Subcutaneous abdominal adipose tissue (tissue), 5 donors: ENCODE data around the gene ADAMTS1.

Experiments used
- H3K27ac ChIP-seq: one replicate; pipeline ENCODE4 v1.7.0; 2013; ENCODE audit warnings: low read depth, mild to moderate bottlenecking, inconsistent platforms, low read length, moderate library complexity
- H3K27me3 ChIP-seq, 5 donors: one replicate each; pipeline ENCODE4 v1.7.0; 2013; ENCODE audit warnings: low read length in 5 of 5, inconsistent platforms in 1 of 5; ENCODE audit not compliant: control insufficient read depth in 5 of 5, insufficient read depth in 4 of 5
- H3K36me3 ChIP-seq, 5 donors: one replicate each; pipeline ENCODE4 v1.7.0; 2013; ENCODE audit warnings: low read length in 5 of 5; ENCODE audit not compliant: control insufficient read depth in 5 of 5, insufficient read depth in 5 of 5
- H3K4me1 ChIP-seq, 5 donors: one replicate each; pipeline ENCODE4 v1.7.0; 2013; ENCODE audit warnings: low read length in 5 of 5, mild to moderate bottlenecking in 3 of 5, moderate library complexity in 1 of 5; ENCODE audit not compliant: control insufficient read depth in 5 of 5, insufficient read depth in 5 of 5
- H3K4me3 ChIP-seq, 5 donors: one replicate each; pipeline ENCODE4 v1.7.0; 2013; ENCODE audit warnings: low read length in 5 of 5, low read depth in 1 of 5
- H3K9ac ChIP-seq, 5 donors: one replicate each; pipeline ENCODE4 v1.7.0; 2013; ENCODE audit warnings: low read length in 5 of 5, mild to moderate bottlenecking in 4 of 5, moderate library complexity in 3 of 5
- H3K9me3 ChIP-seq, 5 donors: one replicate each; pipeline ENCODE4 v1.7.0; 2013; ENCODE audit warnings: low read length in 5 of 5; ENCODE audit not compliant: control insufficient read depth in 5 of 5
- donor health status: healthy.
- donor health status: healthy.
- donor health status: healthy.
- donor health status: healthy.
- donor health status: healthy.

Gene ADAMTS1

GRCh38 chr21:26836528-26836927 lies 8.7 kb downstream of the ADAMTS1 start:
- no peaks in the 10 kb centered on the region for H3K27me3 ChIP-seq
- no peaks in the 10 kb centered on the region for H3K9me3 ChIP-seq
- no peak overlapping the region for H3K4me3 ChIP-seq
- H3K9ac ChIP-seq: no peak overlapping the region
- peaks cover 27 to 51% (median 49%) of the 10 kb centered on the region in 5 donors for H3K36me3 ChIP-seq
- H3K4me1 ChIP-seq: peaks cover 2 to 26% (median 13%) of the 10 kb centered on the region in 5 donors
- no peak overlapping the region for H3K27ac ChIP-seq

- Histone ChIP-seq H3K27ac (peak overlapping the region; percentile 15), H3K36me3 (peaks cover 27 to 45% (median 44%) of the 10 kb centered on the region in 5 donors), H3K4me1 (peaks cover under 1 to 23% (median 7%) of the 10 kb centered on the region in 5 donors), H3K9me3 (no peaks in the 10 kb centered on the region), H3K4me3 (no peak overlapping the region), H3K9ac (no peak overlapping the region), H3K27me3 (no peaks in the 10 kb centered on the region)
Measured at GRCh38 chr21:26835714-26836265, 9.4 kb downstream of the ADAMTS1 start.

DNA sequence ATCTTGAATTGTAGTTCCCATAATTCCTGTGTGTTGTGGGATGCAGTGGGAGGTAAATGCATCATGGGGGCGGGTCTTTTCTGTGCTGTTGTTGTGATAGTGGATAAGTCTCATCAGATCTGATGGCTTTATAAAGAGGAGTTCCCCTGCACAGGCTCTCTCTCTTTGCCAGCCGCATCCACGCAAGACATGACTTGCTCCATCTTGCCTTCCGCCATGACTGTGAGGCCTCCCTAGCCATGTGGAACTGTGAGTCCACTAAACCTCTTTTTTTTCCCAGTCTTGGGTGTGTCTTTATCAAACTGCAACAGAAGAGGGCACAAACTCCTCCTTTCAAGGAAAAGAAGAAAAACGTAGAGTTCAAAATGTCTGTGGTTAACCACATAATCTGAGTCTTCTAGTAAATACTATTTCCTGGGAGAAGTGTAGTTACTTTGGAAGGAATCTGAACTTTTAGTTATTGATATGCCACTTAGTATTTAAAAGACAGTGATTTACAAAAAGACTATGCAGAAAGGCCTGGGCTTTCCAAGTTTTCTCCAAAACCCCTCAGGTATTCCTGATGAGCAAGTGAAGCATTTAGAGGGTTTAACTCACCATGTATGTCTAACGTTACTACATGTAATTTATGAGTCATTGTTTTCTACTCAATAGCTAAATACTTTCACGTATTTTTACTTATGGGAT lies 10.0 kb downstream of the ADAMTS1 start:
- H3K27ac ChIP-seq: peak overlapping the region; percentile 15
- H3K36me3 ChIP-seq: peaks cover 27 to 39% (median 38%) of the 10 kb centered on the region in 5 donors
- no peaks in the 10 kb centered on the region for H3K27me3 ChIP-seq
- peaks cover 0 to 17% (median under 1%) of the 10 kb centered on the region in 5 donors for H3K4me1 ChIP-seq
- H3K9ac ChIP-seq: no peak overlapping the region
- no peak overlapping the region for H3K4me3 ChIP-seq
- no peaks in the 10 kb centered on the region for H3K9me3 ChIP-seq

DNA sequence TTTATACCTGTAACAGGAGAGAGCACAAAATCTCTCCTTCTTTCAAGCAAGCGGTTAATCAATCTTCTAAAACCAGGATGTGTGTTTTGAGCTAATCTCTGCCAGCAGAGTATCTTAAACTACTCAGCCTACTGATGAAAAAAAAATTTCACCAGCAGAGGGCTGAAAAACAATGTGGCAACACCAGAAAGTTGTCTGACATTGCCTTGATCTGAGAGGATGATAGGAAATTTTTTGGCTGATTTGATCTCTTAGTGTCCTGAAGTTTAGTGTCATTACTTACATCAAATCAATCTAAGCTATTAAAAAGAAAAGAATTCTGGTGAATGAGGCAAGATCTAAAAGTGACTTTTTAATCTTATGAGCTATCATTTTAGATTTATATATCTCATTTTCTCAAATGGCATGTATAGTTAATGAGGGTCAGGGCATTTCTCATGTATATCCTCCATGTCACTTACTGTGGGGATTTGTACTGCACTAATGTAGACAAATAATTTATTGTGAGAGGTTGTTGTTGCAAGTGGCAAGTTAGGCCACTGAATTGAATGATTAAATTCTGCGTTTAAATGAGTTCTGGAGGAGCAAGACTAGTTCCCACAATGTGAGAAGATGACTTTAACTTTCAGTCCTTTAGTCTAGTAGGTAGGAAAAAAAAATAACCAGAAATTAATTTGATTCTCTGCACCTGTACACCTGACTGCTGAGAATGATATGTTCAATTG lies 10.9 kb downstream of the ADAMTS1 start:
- peaks cover 0 to 8% (median 0%) of the 10 kb centered on the region in 5 donors for H3K4me1 ChIP-seq
- no peak overlapping the region for H3K27ac ChIP-seq
- H3K27me3 ChIP-seq: no peaks in the 10 kb centered on the region
- no peak overlapping the region for H3K9ac ChIP-seq
- no peak overlapping the region for H3K4me3 ChIP-seq
- H3K36me3 ChIP-seq: peaks cover 26 to 31% (median 30%) of the 10 kb centered on the region in 5 donors
- no peaks in the 10 kb centered on the region for H3K9me3 ChIP-seq

DNA sequence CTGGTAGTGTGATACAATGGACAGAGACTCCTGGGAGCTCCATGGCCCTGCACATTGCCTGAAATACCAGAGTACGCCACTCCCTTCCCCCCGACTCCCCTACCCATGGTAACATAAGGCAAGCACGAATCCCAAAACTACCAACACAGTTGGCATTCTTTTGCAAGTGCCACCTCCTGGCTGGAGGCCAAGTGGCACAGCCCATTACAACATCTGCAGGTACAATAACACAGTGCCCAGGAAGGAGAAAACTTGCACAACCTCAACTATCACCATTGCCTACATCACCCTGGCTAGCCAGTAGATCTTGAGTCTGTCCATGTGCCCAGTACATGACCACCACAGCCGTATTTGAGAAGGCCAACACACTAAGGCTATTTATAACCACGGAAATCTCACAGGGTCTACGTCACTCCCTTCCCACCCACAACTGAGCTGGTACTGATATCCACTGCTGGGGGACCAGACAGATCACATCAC lies 11.7 kb downstream of the ADAMTS1 start:
- Histone ChIP-seq H3K9me3 (no peaks in the 10 kb centered on the region), H3K4me1 (peaks cover 0 to 6% (median 0%) of the 10 kb centered on the region in 5 donors), H3K4me3 (no peak overlapping the region), H3K9ac (no peak overlapping the region), H3K36me3 (peaks cover 18 to 22% (median 22%) of the 10 kb centered on the region in 5 donors), H3K27me3 (no peaks in the 10 kb centered on the region), H3K27ac (no peak overlapping the region)

DNA sequence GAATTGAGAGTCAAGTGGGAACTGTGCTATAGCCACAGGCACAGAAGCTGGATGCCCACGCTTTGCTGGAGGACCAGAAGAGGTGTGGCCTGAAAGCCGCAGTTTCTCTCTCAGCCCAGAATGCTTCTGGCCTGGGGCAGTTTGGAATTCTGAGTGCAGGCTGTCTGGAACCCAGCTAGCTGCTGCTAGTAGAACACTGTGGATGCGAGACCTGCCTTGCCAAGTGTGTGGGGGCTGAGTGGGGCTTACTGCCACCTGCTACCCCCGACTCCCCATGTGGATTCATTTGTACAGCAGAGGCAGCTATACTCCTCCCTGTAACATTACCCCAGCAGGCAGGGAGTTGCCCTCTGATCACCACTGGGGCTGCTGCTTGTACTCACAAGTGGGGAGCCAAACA lies 12.2 kb downstream of the ADAMTS1 start:
- no peaks in the 10 kb centered on the region for H3K27me3 ChIP-seq
- no peak overlapping the region for H3K27ac ChIP-seq
- peaks cover 0 to 6% (median 0%) of the 10 kb centered on the region in 5 donors for H3K4me1 ChIP-seq
- H3K9ac ChIP-seq: no peak overlapping the region
- no peak overlapping the region for H3K4me3 ChIP-seq
- H3K9me3 ChIP-seq: no peaks in the 10 kb centered on the region
- H3K36me3 ChIP-seq: peaks cover 13 to 17% (median 17%) of the 10 kb centered on the region in 5 donors

DNA sequence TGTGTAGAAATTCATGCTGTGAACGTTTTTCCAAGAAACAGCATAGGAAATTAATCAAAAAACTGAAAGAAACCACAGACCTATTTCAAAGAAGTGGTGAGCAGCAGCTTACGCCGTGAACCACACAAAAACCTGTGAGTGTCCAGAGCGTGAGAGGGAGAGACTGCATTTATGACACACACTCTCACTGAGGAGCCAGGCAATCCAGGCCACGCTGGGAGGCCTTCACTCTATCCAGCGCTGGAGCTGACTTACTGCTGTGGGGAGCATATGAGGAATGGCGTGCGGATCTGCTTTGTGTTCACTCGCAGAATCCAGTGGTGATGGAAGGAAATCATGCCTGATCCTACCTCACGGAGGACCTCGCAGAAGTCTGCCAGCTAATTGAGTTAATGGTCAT lies 12.7 kb downstream of the ADAMTS1 start:
- Histone ChIP-seq H3K27me3 (no peaks in the 10 kb centered on the region), H3K36me3 (peaks cover 10 to 13% (median 12%) of the 10 kb centered on the region in 5 donors), H3K4me3 (no peak overlapping the region), H3K4me1 (peaks cover 0 to 2% (median 0%) of the 10 kb centered on the region in 5 donors), H3K27ac (no peak overlapping the region), H3K9me3 (no peaks in the 10 kb centered on the region), H3K9ac (no peak overlapping the region)

DNA sequence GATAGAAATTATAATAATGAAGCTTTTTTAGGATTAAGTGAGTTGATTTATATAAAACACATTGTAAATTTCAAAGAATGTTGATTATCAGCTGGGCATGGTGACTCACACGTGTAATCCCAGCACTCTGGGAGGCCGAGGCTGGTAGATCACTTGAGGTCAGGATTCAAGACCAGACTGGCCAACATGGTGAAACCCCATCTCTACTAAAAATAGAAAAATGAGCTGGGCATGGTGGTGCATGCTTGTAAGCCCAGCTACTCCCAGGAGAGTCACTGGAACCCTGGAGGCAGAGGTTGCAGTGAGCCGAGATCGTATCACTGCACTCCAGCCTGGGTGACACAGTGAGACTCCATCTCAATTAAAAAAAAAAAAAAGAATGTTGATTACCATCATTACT lies 18.4 kb downstream of the ADAMTS1 start:
- H3K27me3 ChIP-seq: no peaks in the 10 kb centered on the region
- no peaks in the 10 kb centered on the region for H3K9me3 ChIP-seq
- H3K27ac ChIP-seq: no peak overlapping the region
- no peaks in the 10 kb centered on the region for H3K36me3 ChIP-seq
- no peak overlapping the region for H3K9ac ChIP-seq
- no peak overlapping the region for H3K4me3 ChIP-seq
- no peaks in the 10 kb centered on the region for H3K4me1 ChIP-seq

DNA sequence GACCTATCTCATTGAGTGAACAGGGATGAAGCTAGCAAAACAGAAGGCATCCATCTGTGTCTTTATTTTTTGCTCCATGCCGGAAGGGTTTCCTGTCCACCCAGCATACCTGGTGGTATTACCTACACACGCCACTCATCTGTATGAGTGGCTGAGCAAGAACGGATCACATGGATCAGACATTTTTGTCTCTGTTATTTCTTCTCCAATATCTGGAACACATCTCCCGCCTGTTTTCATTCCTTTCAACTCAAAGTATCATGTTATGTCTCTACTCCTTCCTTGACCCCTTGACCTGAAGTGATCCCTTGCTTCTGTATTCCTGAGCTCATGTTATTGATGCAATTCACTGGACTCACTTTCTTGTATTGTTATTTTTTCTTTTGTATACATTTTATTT lies 24.7 kb downstream of the ADAMTS1 start:
- H3K9ac ChIP-seq: no peak overlapping the region
- no peaks in the 10 kb centered on the region for H3K27me3 ChIP-seq
- no peak overlapping the region for H3K4me3 ChIP-seq

DNA sequence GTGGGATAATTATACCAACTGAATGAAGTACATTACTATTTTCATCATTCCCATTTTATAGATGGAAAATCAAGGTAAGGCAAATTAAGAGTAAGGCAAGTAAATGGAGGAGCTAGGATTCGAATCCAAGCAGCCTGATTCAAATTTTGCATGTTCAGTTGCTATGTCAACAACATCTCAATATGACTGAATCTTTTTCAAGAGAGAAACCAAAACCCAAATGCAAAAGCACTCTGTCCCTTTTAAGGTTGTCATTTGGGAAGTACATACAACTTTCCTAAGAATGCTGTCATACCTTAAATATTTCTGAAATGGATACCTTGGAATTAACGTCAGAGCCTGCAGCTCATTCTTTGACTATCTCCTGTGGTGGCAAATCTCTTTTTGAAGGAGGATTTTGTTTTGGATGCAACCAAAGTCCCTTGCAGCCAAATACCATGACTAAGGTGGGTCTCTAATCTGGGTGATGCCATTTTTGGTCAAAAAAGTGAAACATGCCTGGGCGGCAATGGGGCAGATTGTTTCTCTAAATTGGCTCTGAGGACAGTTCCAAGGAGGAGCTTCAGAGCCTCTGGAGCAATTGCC lies 25.4 kb downstream of the ADAMTS1 start:
- H3K36me3 ChIP-seq: no peaks in the 10 kb centered on the region
- no peak overlapping the region for H3K27ac ChIP-seq
- no peaks in the 10 kb centered on the region for H3K27me3 ChIP-seq
- H3K9ac ChIP-seq: no peak overlapping the region
- H3K9me3 ChIP-seq: no peaks in the 10 kb centered on the region
- no peak overlapping the region for H3K4me3 ChIP-seq
- H3K4me1 ChIP-seq: no peaks in the 10 kb centered on the region

More for the DNA sequence above, 24.7 kb downstream of the ADAMTS1 start:
- Histone ChIP-seq H3K9me3 (no peaks in the 10 kb centered on the region), H3K27ac (no peak overlapping the region), H3K4me1 (no peaks in the 10 kb centered on the region), H3K36me3 (no peaks in the 10 kb centered on the region)
